IMR-90 (cell line): ENCODE data around the gene CENPM. TPM values are rescaled to one million over a fixed set of nuclear protein-coding genes. Genes with fewer than 3 reads are reported as not detected.

Source experiments
- ATAC-seq: fragments of 200-7000 bp; cut with Tn5 transposase; 2 replicates; pipeline ENCODE4 v1.9.1; 2020; ENCODE audit warnings: low read depth, mild to moderate bottlenecking, moderate library complexity
- BruUV-seq: library from RNA; stranded (reverse); fragments of 400-500 nt; replicated peaks from 2 replicates; lab custom pipeline; 2021; lab: Mats Ljungman, UMichigan
- CTCF ChIA-PET: fragments of 300-600 bp; formaldehyde crosslinking; extraction: SDS; loops from one replicate; lab custom pipeline; 2021; ENCODE audit warnings: antibody characterized with exemption; lab: Yijun Ruan, JAX
- POLR2A ChIA-PET: fragments of 300-600 bp; sonication (Branson Sonifier 250); formaldehyde crosslinking; loops from one replicate; lab custom pipeline; 2022; ENCODE audit warnings: antibody characterized with exemption; ENCODE audit not compliant: unreplicated experiment; lab: Charles Lee
- DNase-seq: peaks from one replicate; pipeline ENCODE4 v3.0.0; 2013
- H2AFZ ChIP-seq: replicated peaks from 2 replicates; pipeline ENCODE3; 2013; ENCODE audit warnings: low read length, mild to moderate bottlenecking; ENCODE audit not compliant: poor library complexity
- H2AK5ac ChIP-seq: 2 replicates; pipeline ENCODE4 v1.6.1; 2013; ENCODE audit warnings: low read depth, low read length, inconsistent platforms
- H2AK9ac ChIP-seq: replicated peaks from 2 replicates; pipeline ENCODE3; 2013; ENCODE audit warnings: mild to moderate bottlenecking, low read depth, low read length, moderate library complexity; ENCODE audit not compliant: poor library complexity
- H2BK120ac ChIP-seq: 2 replicates; pipeline ENCODE4 v1.6.1; 2013; ENCODE audit warnings: low read depth, low read length, inconsistent platforms
- H2BK15ac ChIP-seq: 3 replicates; pipeline ENCODE4 v1.6.1; 2013; ENCODE audit warnings: low read depth, low read length, inconsistent platforms
- H2BK20ac ChIP-seq: 2 replicates; pipeline ENCODE4 v1.6.1; 2013; ENCODE audit warnings: low read depth, mild to moderate bottlenecking, inconsistent platforms, low read length, moderate library complexity
- H2BK5ac ChIP-seq: 2 replicates; pipeline ENCODE4 v1.6.1; 2013; ENCODE audit warnings: mild to moderate bottlenecking, low read depth, low read length, inconsistent platforms; ENCODE audit not compliant: poor library complexity, severe bottlenecking
- H3K14ac ChIP-seq: replicated peaks from 2 replicates; pipeline ENCODE4 v1.6.1; 2013; ENCODE audit warnings: low read depth, low read length, inconsistent platforms
- H3K18ac ChIP-seq: 2 replicates; pipeline ENCODE4 v1.6.1; 2013; ENCODE audit warnings: low read depth, low read length, control low read depth
- H3K23ac ChIP-seq: 2 replicates; pipeline ENCODE4 v1.6.1; 2013; ENCODE audit warnings: low read depth, low read length, inconsistent platforms
- H3K27ac ChIP-seq: 2 replicates; pipeline ENCODE4 v1.5.1; 2013; ENCODE audit warnings: mild to moderate bottlenecking, control low read depth, low read length; ENCODE audit not compliant: insufficient read depth
- H3K27me3 ChIP-seq: 2 replicates; pipeline ENCODE4 v1.6.1; 2013; ENCODE audit warnings: low read length; ENCODE audit not compliant: control insufficient read depth, insufficient read depth
- H3K36me3 ChIP-seq: 2 replicates; pipeline ENCODE4 v1.6.1; 2013; ENCODE audit warnings: low read length, mixed read lengths; ENCODE audit not compliant: control insufficient read depth, insufficient read depth
- H3K4ac ChIP-seq: 2 replicates; pipeline ENCODE4 v1.6.1; 2013; ENCODE audit warnings: low read depth, low read length, inconsistent platforms
- H3K4me1 ChIP-seq: 2 replicates; pipeline ENCODE4 v1.6.1; 2013; ENCODE audit warnings: low read length, mixed read lengths; ENCODE audit not compliant: control insufficient read depth, insufficient read depth
- H3K4me2 ChIP-seq: 2 replicates; pipeline ENCODE4 v1.6.1; 2013; ENCODE audit warnings: low read depth, mild to moderate bottlenecking, control low read depth, low read length, moderate library complexity
- H3K4me3 ChIP-seq: 2 replicates; pipeline ENCODE4 v1.5.1; 2013; ENCODE audit warnings: low read depth, mild to moderate bottlenecking, control low read depth, low read length, moderate library complexity; ENCODE audit not compliant: insufficient read depth
- H3K56ac ChIP-seq: 2 replicates; pipeline ENCODE4 v1.6.1; 2013; ENCODE audit warnings: low read length, inconsistent platforms; ENCODE audit not compliant: insufficient read depth; ENCODE audit errors: extremely low read depth
- H3K79me1 ChIP-seq, 2 experiments: 2 replicates each; pipeline ENCODE4 v1.6.1; 2013; ENCODE audit warnings: low read length in 2 of 2, inconsistent platforms in 1 of 2, low read depth in 1 of 2
- H3K9ac ChIP-seq: 2 replicates; pipeline ENCODE4 v1.6.1; 2013; ENCODE audit warnings: low read depth, low read length, control low read depth
- H3K9me1 ChIP-seq: 2 replicates; pipeline ENCODE4 v1.6.1; 2013; ENCODE audit warnings: low read length, inconsistent platforms; ENCODE audit not compliant: insufficient read depth
- H3K9me3 ChIP-seq: 2 replicates; pipeline ENCODE4 v1.6.1; 2013; ENCODE audit warnings: low read length; ENCODE audit not compliant: control insufficient read depth, insufficient read depth
- H4K20me1 ChIP-seq: 2 replicates; pipeline ENCODE4 v1.6.1; 2013; ENCODE audit warnings: low read length, inconsistent platforms; ENCODE audit not compliant: insufficient read depth
- H4K5ac ChIP-seq: 2 replicates; pipeline ENCODE4 v1.6.1; 2013; ENCODE audit warnings: mild to moderate bottlenecking, low read depth, low read length, control low read depth
- H4K8ac ChIP-seq, 2 experiments: 2 replicates each; pipeline ENCODE4 v1.6.1; 2013; ENCODE audit warnings: low read depth in 2 of 2, low read length in 2 of 2, control low read depth in 1 of 2, inconsistent platforms in 1 of 2
- H4K91ac ChIP-seq: 2 replicates; pipeline ENCODE4 v1.6.1; 2013; ENCODE audit warnings: low read depth, low read length, inconsistent platforms; ENCODE audit not compliant: insufficient read depth
- BHLHE40 ChIP-seq: fragments of 150-350 bp; IDR thresholded peaks from 2 replicates; pipeline ENCODE4 v1.6.1; 2016; ENCODE audit warnings: mild to moderate bottlenecking, low read depth, low read length
- CEBPB ChIP-seq: IDR thresholded peaks from 2 replicates; pipeline ENCODE4 v1.6.1; 2012; ENCODE audit warnings: low read depth, low read length, improper control_type of control experiment
- CHD1 ChIP-seq: IDR thresholded peaks from 2 replicates; pipeline ENCODE4 v1.6.1; 2012; ENCODE audit warnings: low read depth, low read length, improper control_type of control experiment
- CTCF ChIP-seq: conservative IDR thresholded peaks from 2 replicates; pipeline ENCODE4 v1.5.1; 2012; ENCODE audit warnings: mild to moderate bottlenecking, low read depth, low read length, improper control_type of control experiment
- ELK1 ChIP-seq: fragments of 150-350 bp; IDR thresholded peaks from 2 replicates; pipeline ENCODE4 v1.6.1; 2016; ENCODE audit warnings: low read depth, mild to moderate bottlenecking, low read length, moderate library complexity, borderline replicate concordance
- FOS ChIP-seq: fragments of 150-350 bp; IDR thresholded peaks from 2 replicates; pipeline ENCODE4 v1.6.1; 2016; ENCODE audit warnings: low read depth, low read length
- MAFK ChIP-seq: IDR thresholded peaks from 2 replicates; pipeline ENCODE4 v1.6.1; 2012; ENCODE audit warnings: low read depth, low read length, improper control_type of control experiment
- MAZ ChIP-seq: IDR thresholded peaks from 2 replicates; pipeline ENCODE4 v1.6.1; 2012; ENCODE audit warnings: low read depth, mild to moderate bottlenecking, low read length, improper control_type of control experiment, moderate library complexity, borderline replicate concordance
- MXI1 ChIP-seq: IDR thresholded peaks from 2 replicates; pipeline ENCODE4 v1.6.1; 2012; ENCODE audit warnings: low read depth, mild to moderate bottlenecking, low read length, moderate library complexity, borderline replicate concordance
- NFE2L2 ChIP-seq: fragments of 150-350 bp; IDR thresholded peaks from 2 replicates; pipeline ENCODE4 v1.6.1; 2016; ENCODE audit warnings: low read depth, mild to moderate bottlenecking, low read length
- POLR2A ChIP-seq: IDR thresholded peaks from 2 replicates; pipeline ENCODE4 v1.6.1; 2012; ENCODE audit warnings: mild to moderate bottlenecking, low read depth, low read length
- RAD21 ChIP-seq: IDR thresholded peaks from 2 replicates; pipeline ENCODE4 v1.6.1; 2012; ENCODE audit warnings: low read length, improper control_type of control experiment
- RCOR1 ChIP-seq: IDR thresholded peaks from 2 replicates; pipeline ENCODE4 v1.6.1; 2012; ENCODE audit warnings: mild to moderate bottlenecking, low read length, improper control_type of control experiment; ENCODE audit not compliant: insufficient replicate concordance
- RFX5 ChIP-seq: IDR thresholded peaks from 2 replicates; pipeline ENCODE4 v1.8.0; 2012; ENCODE audit warnings: low read depth, mild to moderate bottlenecking, low read length, moderate library complexity
- SMC3 ChIP-seq: fragments of 150-350 bp; IDR thresholded peaks from 2 replicates; pipeline ENCODE4 v1.6.1; 2016; ENCODE audit warnings: low read depth, mild to moderate bottlenecking, antibody characterized with exemption, low read length, moderate library complexity
- WGBS, 2 experiments: methylation state at CpG; one replicate each; pipeline versions ENCODE4 v1.1.5 to v1.1.7; 2013; ENCODE audit warnings: missing lambda C conversion rate in 2 of 2; ENCODE audit not compliant: insufficient read length in 1 of 2; ENCODE audit errors: extremely low coverage in 2 of 2; 5-methylcytosine and 5-hydroxymethylcytosine counted together
- dilution Hi-C: fragments of 300-500 bp; cut with HindIII; formaldehyde crosslinking; loops from one replicate; pipeline ENCODE4 v1.14.3; 2018; ENCODE audit warnings: low sequenced_read_pairs; ENCODE audit not compliant: unreplicated experiment
- in situ Hi-C: fragments of 300-500 bp; cut with MboI; formaldehyde crosslinking; loops from 3 replicates; pipeline ENCODE4 v1.14.3; 2019; ENCODE audit warnings: low sequenced_read_pairs, inconsistent platforms, mixed read lengths
- intact Hi-C: fragments of 100-400 bp; cut with micrococcal nuclease; formaldehyde crosslinking; loops from 2 replicates; pipeline ENCODE4 v1.10.0; 2022
- polyA plus RNA-seq, 3 experiments: library from polyadenylated mRNA; depleted of rRNA; stranded (reverse); fragments of >200 nt; gene quantifications; 2 replicates each; pipeline ENCODE4 v1.2.3, GENCODE V29; 2012; ENCODE audit warnings: low replicate concordance in 1 of 3
- total RNA-seq: library from RNA; depleted of rRNA; stranded (reverse); fragments of >200 nt; gene quantifications from 2 replicates; pipeline ENCODE4 v1.2.3, GENCODE V29; 2012
- TF ChIP-seq, protein P1 (sequence below): fragments of 150-350 bp; IDR thresholded peaks from 2 replicates; pipeline ENCODE4 v1.6.1; 2017; ENCODE audit warnings: mild to moderate bottlenecking, antibody characterized with exemption, low read length, low read depth

The CENPM gene
- total and polyA plus RNA-seq, 2 of the 4 experiments (the other 2 are of a cell fraction), result 18.1 to 20.1 TPM

DNA sequence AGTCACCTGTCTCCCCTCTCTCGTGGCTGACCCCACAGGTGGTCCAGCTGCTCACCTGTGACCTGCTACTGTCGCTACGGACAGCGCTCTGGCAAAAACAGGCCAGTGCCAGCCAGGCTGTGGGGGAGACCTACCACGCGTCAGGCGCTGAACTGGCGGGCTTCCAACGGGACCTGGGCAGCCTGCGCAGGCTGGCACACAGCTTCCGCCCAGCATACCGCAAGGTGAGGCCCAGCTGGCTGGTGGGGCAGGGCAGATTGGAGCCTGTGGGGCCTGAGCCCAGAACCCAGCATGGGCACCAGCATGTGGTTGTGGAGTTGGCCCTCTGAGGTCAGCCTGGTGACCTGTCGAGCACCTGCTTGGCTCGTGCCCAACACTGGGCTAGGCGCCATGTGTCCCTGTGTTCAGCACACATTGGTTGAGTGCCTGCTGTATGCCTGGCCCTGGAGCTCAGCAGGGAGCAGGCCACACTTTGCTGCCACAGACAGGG lies 44.0 kb downstream of the CENPM start:
- H3K4me2 ChIP-seq, result no peak overlapping the region
- DNase-seq (no peak), ATAC-seq (no peak)
- BruUV-seq, result no TSS peak
- H4K20me1 ChIP-seq, result peaks cover 10% of the 10 kb centered on the region; the same call in 1 of the 2 replicates
- H2AK5ac ChIP-seq, result no peak overlapping the region
- no peak overlapping the region for H2AK9ac ChIP-seq
- H4K91ac ChIP-seq, result no peak overlapping the region
- no peak overlapping the region for H3K4me3 ChIP-seq
- H3K4me1 ChIP-seq, result no peaks in the 10 kb centered on the region
- no peak overlapping the region for H2BK20ac ChIP-seq
- H3K27ac ChIP-seq, result no peak overlapping the region
- H3K36me3 ChIP-seq, result peaks cover 37% of the 10 kb centered on the region
- ChIA-PET POLR2A (no interaction called here), CTCF (no interaction called here)
- no peak overlapping the region for H3K23ac ChIP-seq
- intact Hi-C loops, result no loop called here
- no peak overlapping the region for H2AFZ ChIP-seq
- H2BK5ac ChIP-seq, result no peak overlapping the region
- TF ChIP-seq SMC3, result no peak
- TF ChIP-seq CTCF, result no peak
- no peak for TF ChIP-seq CHD1
- TF ChIP-seq RAD21, result no peak
- TF ChIP-seq MXI1, result no peak
- TF ChIP-seq ELK1, result no peak
- TF ChIP-seq RCOR1, result no peak
- no peak for TF ChIP-seq NFE2L2
- no peak for TF ChIP-seq POLR2A
- no peak for TF ChIP-seq MAFK
- TF ChIP-seq RFX5, result no peak
- TF ChIP-seq, protein P1, sequence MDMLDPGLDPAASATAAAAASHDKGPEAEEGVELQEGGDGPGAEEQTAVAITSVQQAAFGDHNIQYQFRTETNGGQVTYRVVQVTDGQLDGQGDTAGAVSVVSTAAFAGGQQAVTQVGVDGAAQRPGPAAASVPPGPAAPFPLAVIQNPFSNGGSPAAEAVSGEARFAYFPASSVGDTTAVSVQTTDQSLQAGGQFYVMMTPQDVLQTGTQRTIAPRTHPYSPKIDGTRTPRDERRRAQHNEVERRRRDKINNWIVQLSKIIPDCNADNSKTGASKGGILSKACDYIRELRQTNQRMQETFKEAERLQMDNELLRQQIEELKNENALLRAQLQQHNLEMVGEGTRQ, result no peak
- no peak for TF ChIP-seq BHLHE40
- no peak for TF ChIP-seq CEBPB
- no peak for TF ChIP-seq FOS
- TF ChIP-seq MAZ, result no peak
- no peak overlapping the region for H3K4ac ChIP-seq
- no peak overlapping the region for H4K5ac ChIP-seq
- peaks cover 8% of the 10 kb centered on the region; the same call in 1 of the 2 replicates for H3K9me1 ChIP-seq
- no peak overlapping the region for H4K8ac ChIP-seq
- 87% methylated on average over 3 of the region's 15 CpGs; no CpG with 5 or more reads in 1 of the 2 experiments for WGBS, 2 experiments
- H3K27me3 ChIP-seq, result no peaks in the 10 kb centered on the region
- H3K56ac ChIP-seq, result no peak overlapping the region
- dilution Hi-C loops, result no loop called here
- H2BK120ac ChIP-seq, result no peak overlapping the region
- H3K9ac ChIP-seq, result no peak overlapping the region
- no peak overlapping the region for H3K18ac ChIP-seq
- H3K9me3 ChIP-seq, result no peaks in the 10 kb centered on the region
- in situ Hi-C loops, result no loop called here
- no peak overlapping the region for H2BK15ac ChIP-seq
- no peaks in the 10 kb centered on the region for H3K79me1 ChIP-seq
- H3K14ac ChIP-seq, result no peak overlapping the region
